D721Med (cell line): ENCODE measurements around the gene SPATS2.

Experiments used
- DNase-seq: peaks from one replicate; pipeline ENCODE4 v3.0.0; 2011; ENCODE audit warnings: low spot score; ENCODE audit not compliant: insufficient read length
- FAIRE-seq: peaks from 2 replicates; lab custom pipeline; 2011; peaks lifted over from hg19 to GRCh38; lab: Jason Lieb, UNC
- CTCF ChIP-seq: IDR thresholded peaks from 2 replicates; pipeline ENCODE4 v1.5.1; 2012; ENCODE audit warnings: mild to moderate bottlenecking, control low read depth; ENCODE audit not compliant: insufficient read depth; ENCODE audit errors: missing control alignments

The SPATS2 gene

GRCh38 chr12:49550693-49551252 lies 183.5 kb downstream of the SPATS2 start:
- no peak for DNase-seq
- FAIRE-seq = no peak
- TF ChIP-seq CTCF = no peak

- DNase-seq (no peak), FAIRE-seq (no peak)
- TF ChIP-seq CTCF = no peak
Observed at GRCh38 chr12:49552014-49552413, 184.8 kb downstream of the SPATS2 start.

- no peak for FAIRE-seq
- TF ChIP-seq CTCF = no peak
- DNase-seq = no peak
Observed at GRCh38 chr12:49552425-49552824, 185.2 kb downstream of the SPATS2 start.

- FAIRE-seq (no peak), DNase-seq (no peak)
- no peak for TF ChIP-seq CTCF
Observed at GRCh38 chr12:49552899-49553298, 185.6 kb downstream of the SPATS2 start.

- TF ChIP-seq CTCF = peak; percentile 69
- DNase-seq (peak; percentile 74), FAIRE-seq (no peak)
Observed at GRCh38 chr12:49553512-49554088, 186.3 kb downstream of the SPATS2 start.

- TF ChIP-seq CTCF = no peak
- DNase-seq (no peak), FAIRE-seq (no peak)
Observed at GRCh38 chr12:49554266-49554665, 187.0 kb downstream of the SPATS2 start.

GRCh38 chr12:49555631-49556390 lies 188.5 kb downstream of the SPATS2 start:
- FAIRE-seq (no peak), DNase-seq (no peak)
- no peak for TF ChIP-seq CTCF
